Suprapubic skin (tissue), 3 donors: ENCODE data around the gene WDR5.

Experiments used
- EP300 ChIP-seq: sonication (generic); formaldehyde crosslinking; IDR thresholded peaks from one replicate; pipeline ENCODE4 v1.6.1; 2017; ENCODE audit warnings: antibody characterized with exemption
- POLR2A ChIP-seq, 2 donors: fragments of 450-650 bp; IDR thresholded peaks; one replicate each; pipeline ENCODE4 v1.6.1; 2017; ENCODE audit warnings: antibody characterized with exemption in 2 of 2, mild to moderate bottlenecking in 2 of 2, moderate library complexity in 2 of 2
- TF ChIP-seq, protein P1 (sequence below), 2 donors: fragments of 200-600 bp in 1 of 2; fragments of 450-650 bp in 1 of 2; sonication (generic) in 1 of 2; IDR thresholded peaks; one replicate each; pipeline ENCODE4 v1.5.1; 2016 to 2019; ENCODE audit warnings: antibody characterized with exemption in 2 of 2, mild to moderate bottlenecking in 1 of 2, moderate library complexity in 1 of 2

DNA sequence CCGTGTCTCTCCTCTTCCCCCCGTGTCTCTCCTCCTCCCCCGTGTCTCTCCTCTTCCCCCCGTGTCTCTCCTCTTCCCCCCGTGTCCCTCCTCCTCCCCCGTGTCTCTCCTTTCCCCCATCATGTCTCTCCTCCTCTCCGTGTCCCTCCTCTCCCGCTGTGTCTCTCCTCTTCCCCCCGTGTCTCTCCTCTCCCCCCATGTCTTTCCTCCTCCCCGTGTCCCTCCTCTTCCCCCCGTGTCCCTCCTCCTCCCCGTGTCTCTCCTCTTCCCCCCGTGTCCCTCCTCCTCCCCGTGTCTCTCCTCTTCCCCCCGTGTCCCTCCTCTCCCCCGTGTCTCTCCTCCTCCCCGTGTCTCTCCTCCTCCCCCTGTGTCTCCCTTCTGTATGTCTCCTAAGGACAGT lies 41.3 kb downstream of the WDR5 start:
- TF ChIP-seq, protein P1, sequence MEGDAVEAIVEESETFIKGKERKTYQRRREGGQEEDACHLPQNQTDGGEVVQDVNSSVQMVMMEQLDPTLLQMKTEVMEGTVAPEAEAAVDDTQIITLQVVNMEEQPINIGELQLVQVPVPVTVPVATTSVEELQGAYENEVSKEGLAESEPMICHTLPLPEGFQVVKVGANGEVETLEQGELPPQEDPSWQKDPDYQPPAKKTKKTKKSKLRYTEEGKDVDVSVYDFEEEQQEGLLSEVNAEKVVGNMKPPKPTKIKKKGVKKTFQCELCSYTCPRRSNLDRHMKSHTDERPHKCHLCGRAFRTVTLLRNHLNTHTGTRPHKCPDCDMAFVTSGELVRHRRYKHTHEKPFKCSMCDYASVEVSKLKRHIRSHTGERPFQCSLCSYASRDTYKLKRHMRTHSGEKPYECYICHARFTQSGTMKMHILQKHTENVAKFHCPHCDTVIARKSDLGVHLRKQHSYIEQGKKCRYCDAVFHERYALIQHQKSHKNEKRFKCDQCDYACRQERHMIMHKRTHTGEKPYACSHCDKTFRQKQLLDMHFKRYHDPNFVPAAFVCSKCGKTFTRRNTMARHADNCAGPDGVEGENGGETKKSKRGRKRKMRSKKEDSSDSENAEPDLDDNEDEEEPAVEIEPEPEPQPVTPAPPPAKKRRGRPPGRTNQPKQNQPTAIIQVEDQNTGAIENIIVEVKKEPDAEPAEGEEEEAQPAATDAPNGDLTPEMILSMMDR (IDR thresholded peaks at IDR 0.05) = no peak
- TF ChIP-seq EP300 = no peak
- no peak for TF ChIP-seq POLR2A (IDR thresholded peaks at IDR 0.05)
